Measurements from ENCODE around the gene CAPN11.

CAPN11 gene

DNA sequence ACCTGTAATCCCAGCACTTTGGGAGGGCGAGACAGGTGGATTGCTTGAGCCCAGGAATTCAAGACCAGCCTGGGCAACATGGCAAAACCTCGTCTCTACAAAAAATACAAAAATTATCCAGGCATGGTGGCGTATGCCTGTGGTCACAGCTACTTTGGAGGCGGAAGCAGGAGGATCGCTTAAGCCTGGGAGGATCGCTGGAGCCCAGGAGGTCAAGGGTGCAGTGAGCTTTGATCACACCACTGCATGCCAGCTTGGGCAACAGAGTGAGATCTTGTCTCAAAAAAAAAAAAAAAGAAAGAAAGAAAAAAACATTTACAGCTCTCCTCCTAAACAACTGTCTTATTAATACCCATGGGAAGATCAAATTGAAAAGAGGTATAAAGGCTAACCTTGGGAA is 49.3 kb downstream of the CAPN11 start:
- TF ChIP-seq, protein P1, sequence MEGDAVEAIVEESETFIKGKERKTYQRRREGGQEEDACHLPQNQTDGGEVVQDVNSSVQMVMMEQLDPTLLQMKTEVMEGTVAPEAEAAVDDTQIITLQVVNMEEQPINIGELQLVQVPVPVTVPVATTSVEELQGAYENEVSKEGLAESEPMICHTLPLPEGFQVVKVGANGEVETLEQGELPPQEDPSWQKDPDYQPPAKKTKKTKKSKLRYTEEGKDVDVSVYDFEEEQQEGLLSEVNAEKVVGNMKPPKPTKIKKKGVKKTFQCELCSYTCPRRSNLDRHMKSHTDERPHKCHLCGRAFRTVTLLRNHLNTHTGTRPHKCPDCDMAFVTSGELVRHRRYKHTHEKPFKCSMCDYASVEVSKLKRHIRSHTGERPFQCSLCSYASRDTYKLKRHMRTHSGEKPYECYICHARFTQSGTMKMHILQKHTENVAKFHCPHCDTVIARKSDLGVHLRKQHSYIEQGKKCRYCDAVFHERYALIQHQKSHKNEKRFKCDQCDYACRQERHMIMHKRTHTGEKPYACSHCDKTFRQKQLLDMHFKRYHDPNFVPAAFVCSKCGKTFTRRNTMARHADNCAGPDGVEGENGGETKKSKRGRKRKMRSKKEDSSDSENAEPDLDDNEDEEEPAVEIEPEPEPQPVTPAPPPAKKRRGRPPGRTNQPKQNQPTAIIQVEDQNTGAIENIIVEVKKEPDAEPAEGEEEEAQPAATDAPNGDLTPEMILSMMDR (IDR thresholded peaks at IDR 0.05; ENCODE audit: insufficient read depth, low read depth, low read length, missing control alignments) = no peak
- H3K4me3 ChIP-seq (ENCODE audit: low read depth, low read length) = no peak overlapping the region
- DNase-seq (ENCODE audit: low read depth) = no peak

DNA sequence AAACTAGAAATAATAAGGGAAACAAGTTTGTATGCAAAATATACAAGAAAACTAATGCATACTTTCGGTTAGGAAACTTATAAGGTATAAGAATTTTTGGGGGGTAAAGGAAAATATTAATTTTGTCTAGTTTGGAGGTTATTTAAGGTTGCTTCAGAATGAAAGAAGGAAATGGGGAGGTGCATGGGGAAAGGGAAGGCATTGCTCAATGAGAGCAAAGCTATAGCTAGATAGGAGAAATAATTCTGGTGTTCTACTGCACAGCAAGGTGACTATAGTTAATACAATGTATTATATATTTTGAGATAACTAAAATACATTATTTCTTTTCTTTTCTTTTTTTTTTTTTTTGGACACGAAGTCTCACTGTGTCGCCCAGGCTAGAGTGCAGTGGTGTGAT is 52.7 kb downstream of the CAPN11 start:
- H3K4me3 ChIP-seq (ENCODE audit: low read depth, low read length) = no peak overlapping the region
- no peak for DNase-seq (ENCODE audit: low read depth)
- TF ChIP-seq, protein P1 (IDR thresholded peaks at IDR 0.05; ENCODE audit: insufficient read depth, low read depth, low read length, missing control alignments) = no peak

DNA sequence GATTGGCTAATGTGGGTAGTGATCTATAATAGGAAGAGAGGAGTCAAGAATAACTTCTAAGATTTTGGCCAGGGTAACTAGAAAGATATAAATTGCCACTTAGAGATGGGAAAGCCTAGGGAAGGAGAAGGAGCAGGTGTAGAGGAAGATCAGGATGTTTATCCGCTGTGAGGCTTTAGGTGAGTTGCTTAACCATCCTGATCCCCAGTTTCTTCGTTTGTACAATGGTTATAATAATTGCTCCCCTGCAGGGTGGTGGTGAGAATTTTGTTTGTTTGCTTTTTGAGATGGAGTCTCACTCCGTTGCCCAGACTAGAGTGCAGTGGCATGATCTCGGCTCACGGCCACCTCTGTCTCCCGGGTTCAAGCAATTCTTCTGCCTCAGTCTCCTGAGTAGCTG is 55.7 kb downstream of the CAPN11 start:
- TF ChIP-seq, protein P1 (IDR thresholded peaks at IDR 0.05; ENCODE audit: insufficient read depth, low read depth, low read length, missing control alignments) = no peak
- H3K4me3 ChIP-seq (ENCODE audit: low read depth, low read length) = no peak overlapping the region
- no peak for DNase-seq (ENCODE audit: low read depth)

DNA sequence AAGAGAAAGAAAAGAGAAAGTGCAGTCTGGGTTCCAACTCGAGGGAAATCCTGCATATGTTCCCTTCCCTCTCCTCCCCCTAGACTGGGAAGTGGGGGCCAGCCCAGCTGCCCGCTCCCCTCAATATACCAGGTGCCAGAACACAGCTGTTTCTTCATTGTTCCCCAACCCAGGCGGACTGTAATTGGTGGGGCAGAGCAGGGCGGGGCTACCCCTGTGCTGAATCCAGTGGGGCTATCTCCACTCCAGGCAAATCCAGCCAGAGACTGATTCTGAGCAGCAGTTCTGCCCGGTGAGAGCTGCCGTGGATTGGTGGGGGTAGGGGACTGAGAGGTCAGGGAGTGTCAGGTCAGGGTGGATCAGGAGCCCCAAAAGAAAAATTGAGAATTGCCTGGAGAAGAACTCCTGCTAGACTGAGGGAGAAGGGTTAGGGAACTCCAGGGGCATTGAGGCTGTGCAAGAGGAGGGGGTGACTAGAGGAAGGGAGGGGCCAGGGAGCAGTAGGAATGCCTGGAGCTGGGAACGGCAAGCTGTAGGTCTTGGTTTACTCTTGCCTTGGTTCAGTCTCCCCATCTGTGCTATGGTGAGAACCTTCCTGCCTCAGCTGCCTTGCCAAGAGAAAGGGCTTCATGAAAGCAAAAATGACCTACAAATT is 58.2 kb downstream of the CAPN11 start, which contains the start of gene MYMX:
Gene MYMX, plus strand, starts transcription at position 250 of the 655 bp plus-strand sequence. CDS start 546 bp downstream, outside the sequence.
- no peak for DNase-seq (ENCODE audit: low read depth)
- no peak within 1 kb of the TSS for H3K4me3 ChIP-seq (ENCODE audit: low read depth, low read length)
- TF ChIP-seq, protein P1 (IDR thresholded peaks at IDR 0.05; ENCODE audit: insufficient read depth, low read depth, low read length, missing control alignments) = no peak

DNA sequence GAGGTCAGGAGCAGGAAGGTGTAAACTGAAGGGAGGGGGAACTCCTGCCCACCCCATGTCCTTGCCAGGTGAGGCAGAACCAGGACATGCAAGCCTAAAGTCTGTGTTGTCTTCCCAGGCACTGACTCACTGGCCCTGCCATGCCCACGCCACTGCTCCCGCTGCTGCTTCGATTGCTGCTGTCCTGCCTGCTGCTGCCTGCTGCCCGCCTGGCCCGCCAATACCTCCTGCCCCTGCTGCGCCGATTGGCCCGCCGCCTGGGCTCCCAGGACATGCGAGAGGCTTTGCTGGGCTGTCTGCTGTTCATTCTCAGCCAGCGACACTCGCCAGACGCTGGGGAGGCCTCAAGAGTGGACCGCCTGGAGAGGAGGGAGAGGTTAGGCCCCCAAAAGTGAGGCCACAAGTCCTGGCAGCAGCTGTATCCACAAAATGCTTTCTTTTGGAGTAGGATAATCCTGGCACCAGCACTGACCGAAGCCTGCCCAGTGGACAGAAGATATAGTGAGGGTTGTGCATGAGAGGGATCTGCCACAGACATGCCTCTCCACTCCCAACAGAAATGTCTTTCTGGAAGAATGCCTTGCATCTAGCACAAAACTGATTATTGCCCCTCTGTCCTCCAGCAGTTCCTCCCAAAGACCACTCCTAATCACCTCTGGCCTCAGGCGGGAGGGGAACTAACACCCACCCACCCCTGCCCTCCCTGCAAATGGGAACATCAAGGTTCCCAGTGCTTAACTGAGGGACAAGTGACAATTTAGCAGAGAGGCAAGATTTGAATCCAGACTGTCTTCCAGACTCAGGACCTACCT is 58.9 kb downstream of the CAPN11 start:
- no peak for DNase-seq (ENCODE audit: low read depth)
- TF ChIP-seq, protein P1 (IDR thresholded peaks at IDR 0.05; ENCODE audit: insufficient read depth, low read depth, low read length, missing control alignments) = no peak
- no peak overlapping the region for H3K4me3 ChIP-seq (ENCODE audit: low read depth, low read length)

DNA sequence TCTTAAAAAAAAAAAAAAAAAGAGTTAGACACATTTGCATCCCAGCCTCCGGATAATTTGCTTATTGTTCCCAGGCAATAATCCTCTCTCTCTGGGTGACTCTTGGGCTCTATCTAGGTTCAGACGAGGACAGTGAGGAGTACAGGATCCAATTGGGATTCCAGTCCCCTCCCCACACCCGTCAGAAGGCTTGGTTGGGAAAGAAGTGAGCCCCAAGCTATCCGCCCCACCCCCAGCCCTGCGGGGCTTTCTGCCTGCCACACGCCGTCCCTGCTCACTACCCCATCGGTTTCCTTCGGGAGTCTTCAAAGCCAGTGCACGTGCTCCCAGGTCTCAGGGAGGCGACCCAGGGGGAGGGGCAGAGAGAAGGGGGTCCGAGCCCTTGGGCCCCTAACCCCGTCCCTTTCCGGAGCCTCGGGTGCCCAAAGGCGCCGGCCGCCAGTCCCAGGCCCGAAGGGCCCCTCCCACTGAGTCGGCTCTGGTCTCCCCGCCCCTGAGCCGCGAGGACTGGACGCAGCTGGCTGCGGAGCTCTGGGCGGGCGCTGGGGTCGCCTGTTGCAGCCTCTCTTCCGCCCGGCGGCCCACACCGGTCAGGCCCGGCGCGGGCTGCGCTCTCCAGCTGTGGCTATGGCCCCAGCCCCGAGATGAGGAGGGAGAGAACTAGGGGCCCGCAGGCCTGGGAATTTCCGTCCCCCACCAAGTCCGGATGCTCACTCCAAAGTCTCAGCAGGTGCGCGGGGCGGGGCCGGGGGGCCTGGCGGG is 60.6 kb downstream of the CAPN11 start:
- TF ChIP-seq, protein P1 (IDR thresholded peaks at IDR 0.05; ENCODE audit: insufficient read depth, low read depth, low read length, missing control alignments) = no peak
- DNase-seq (ENCODE audit: low read depth) = peak; percentile 86
- H3K4me3 ChIP-seq (ENCODE audit: low read depth, low read length) = peak overlapping the region; percentile 73

Data from GM12865 (cell line).